A673 (cell line): ENCODE data around the gene VWF.

ENCODE experiments used
- EZH2 ChIP-seq: fragments of 200-600 bp; sonication (generic); IDR thresholded peaks from 2 replicates; pipeline ENCODE4 v1.6.1; 2017; ENCODE audit warnings: borderline replicate concordance, low read depth, mild to moderate bottlenecking, mixed read lengths, antibody characterized with exemption, low read length; ENCODE audit not compliant: poor library complexity, severe bottlenecking
- TF ChIP-seq, protein P1 (sequence below): fragments of 300-800, 200-600 bp; sonication (generic); conservative IDR thresholded peaks from 2 replicates; pipeline ENCODE4 v1.5.1; 2017; ENCODE audit warnings: low read depth, mild to moderate bottlenecking, antibody characterized with exemption, low read length, moderate library complexity, mixed read lengths

DNA sequence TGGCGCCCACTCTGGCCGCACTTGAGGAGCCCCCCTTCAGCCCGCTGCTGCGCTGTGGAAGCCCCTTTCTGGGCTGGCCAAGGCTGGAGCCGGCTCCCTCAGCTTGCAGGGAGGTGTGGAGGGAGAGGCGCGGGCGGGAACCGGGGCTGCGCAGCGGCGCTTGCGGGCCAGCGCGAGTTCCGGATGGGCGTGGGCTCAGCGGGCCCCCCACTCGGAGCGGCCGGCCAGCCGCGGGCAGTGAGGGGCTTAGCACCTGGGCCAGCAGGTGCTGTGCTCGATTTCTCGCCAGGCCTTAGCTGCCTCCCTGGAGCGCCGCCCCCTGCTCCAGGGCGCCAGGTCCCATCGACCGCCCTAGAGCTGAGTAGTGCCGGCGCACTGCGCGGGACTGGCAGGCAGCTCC lies 8.0 kb upstream of the VWF start:
- TF ChIP-seq, protein P1, sequence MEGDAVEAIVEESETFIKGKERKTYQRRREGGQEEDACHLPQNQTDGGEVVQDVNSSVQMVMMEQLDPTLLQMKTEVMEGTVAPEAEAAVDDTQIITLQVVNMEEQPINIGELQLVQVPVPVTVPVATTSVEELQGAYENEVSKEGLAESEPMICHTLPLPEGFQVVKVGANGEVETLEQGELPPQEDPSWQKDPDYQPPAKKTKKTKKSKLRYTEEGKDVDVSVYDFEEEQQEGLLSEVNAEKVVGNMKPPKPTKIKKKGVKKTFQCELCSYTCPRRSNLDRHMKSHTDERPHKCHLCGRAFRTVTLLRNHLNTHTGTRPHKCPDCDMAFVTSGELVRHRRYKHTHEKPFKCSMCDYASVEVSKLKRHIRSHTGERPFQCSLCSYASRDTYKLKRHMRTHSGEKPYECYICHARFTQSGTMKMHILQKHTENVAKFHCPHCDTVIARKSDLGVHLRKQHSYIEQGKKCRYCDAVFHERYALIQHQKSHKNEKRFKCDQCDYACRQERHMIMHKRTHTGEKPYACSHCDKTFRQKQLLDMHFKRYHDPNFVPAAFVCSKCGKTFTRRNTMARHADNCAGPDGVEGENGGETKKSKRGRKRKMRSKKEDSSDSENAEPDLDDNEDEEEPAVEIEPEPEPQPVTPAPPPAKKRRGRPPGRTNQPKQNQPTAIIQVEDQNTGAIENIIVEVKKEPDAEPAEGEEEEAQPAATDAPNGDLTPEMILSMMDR, result no peak
- TF ChIP-seq EZH2, result no peak
